Measurements from ENCODE around the gene LCMT1. TPM values are rescaled to one million over a fixed set of nuclear protein-coding genes. Genes with fewer than 3 reads are reported as not detected.
"Not testable (repeated sequence)": the region's sequence is repeated elsewhere in the genome, so short reads cannot be mapped to it uniquely, and the experiment has no call there.

The LCMT1 gene
- polyA plus RNA-seq: 100 to 1,000 TPM in 1 of 4 donors, 10 to 100 TPM in 3; 27.0 to 105 (median 31.9) TPM
- long read RNA-seq, donor 1: 0 reads
- long read RNA-seq, donor 2, transcript LCMT1-209 (2 exons, 517 nt): major isoform, 12 of 25 reads
- long read RNA-seq, donor 2, transcript LCMT1-203 (11 exons, 1,368 nt): minor isoform, 7 of 25 reads
- long read RNA-seq, donor 2, partial matches to known transcripts: 6 of 25 reads
- long read RNA-seq, donor 2, other reads (novel, unspliced or antisense): 0 of 25 reads
- long read RNA-seq, donor 3, transcript LCMT1-203 (11 exons, 1,368 nt): minor isoform, 9 of 35 reads
- long read RNA-seq, donor 3, transcript LCMT1-209 (2 exons, 517 nt): major isoform, 20 of 35 reads
- long read RNA-seq, donor 3, partial matches to known transcripts: 5 of 35 reads
- long read RNA-seq, donor 3, other reads (novel, unspliced or antisense): 0 of 35 reads
- long read RNA-seq, donor 4, partial matches to known transcripts: 0 of 3 reads
- long read RNA-seq, donor 4, other reads (novel, unspliced or antisense): 0 of 3 reads
- long read RNA-seq, donor 5, transcript LCMT1-209 (2 exons, 517 nt): major isoform, 8 of 10 reads
- long read RNA-seq, donor 5, partial matches to known transcripts: 0 of 10 reads
- long read RNA-seq, donor 5, other reads (novel, unspliced or antisense): 0 of 10 reads
- long read RNA-seq, donor 6, transcript LCMT1-203 (11 exons, 1,368 nt): minor isoform, 13 of 50 reads
- long read RNA-seq, donor 6, transcript LCMT1-209 (2 exons, 517 nt): major isoform, 28 of 50 reads
- long read RNA-seq, donor 6, partial matches to known transcripts: 7 of 50 reads
- long read RNA-seq, donor 6, other reads (novel, unspliced or antisense): 0 of 50 reads
- long read RNA-seq, donor 7, transcript LCMT1-203 (11 exons, 1,368 nt): major isoform, 14 of 42 reads
- long read RNA-seq, donor 7, partial matches to known transcripts: 16 of 42 reads
- long read RNA-seq, donor 7, other reads (novel, unspliced or antisense): 5 of 42 reads
- long read RNA-seq, donor 8, partial matches to known transcripts: 0 of 4 reads
- long read RNA-seq, donor 8, other reads (novel, unspliced or antisense): 0 of 4 reads
- long read RNA-seq, donor 9, transcript LCMT1-209 (2 exons, 517 nt): major isoform, 7 of 9 reads
- long read RNA-seq, donor 9, partial matches to known transcripts: 0 of 9 reads
- long read RNA-seq, donor 9, other reads (novel, unspliced or antisense): 0 of 9 reads
- long read RNA-seq, donor 10, transcript LCMT1-203 (11 exons, 1,368 nt): minor isoform, 14 of 44 reads
- long read RNA-seq, donor 10, transcript LCMT1-209 (2 exons, 517 nt): major isoform, 22 of 44 reads
- long read RNA-seq, donor 10, partial matches to known transcripts: 6 of 44 reads
- long read RNA-seq, donor 10, other reads (novel, unspliced or antisense): 0 of 44 reads

DNA sequence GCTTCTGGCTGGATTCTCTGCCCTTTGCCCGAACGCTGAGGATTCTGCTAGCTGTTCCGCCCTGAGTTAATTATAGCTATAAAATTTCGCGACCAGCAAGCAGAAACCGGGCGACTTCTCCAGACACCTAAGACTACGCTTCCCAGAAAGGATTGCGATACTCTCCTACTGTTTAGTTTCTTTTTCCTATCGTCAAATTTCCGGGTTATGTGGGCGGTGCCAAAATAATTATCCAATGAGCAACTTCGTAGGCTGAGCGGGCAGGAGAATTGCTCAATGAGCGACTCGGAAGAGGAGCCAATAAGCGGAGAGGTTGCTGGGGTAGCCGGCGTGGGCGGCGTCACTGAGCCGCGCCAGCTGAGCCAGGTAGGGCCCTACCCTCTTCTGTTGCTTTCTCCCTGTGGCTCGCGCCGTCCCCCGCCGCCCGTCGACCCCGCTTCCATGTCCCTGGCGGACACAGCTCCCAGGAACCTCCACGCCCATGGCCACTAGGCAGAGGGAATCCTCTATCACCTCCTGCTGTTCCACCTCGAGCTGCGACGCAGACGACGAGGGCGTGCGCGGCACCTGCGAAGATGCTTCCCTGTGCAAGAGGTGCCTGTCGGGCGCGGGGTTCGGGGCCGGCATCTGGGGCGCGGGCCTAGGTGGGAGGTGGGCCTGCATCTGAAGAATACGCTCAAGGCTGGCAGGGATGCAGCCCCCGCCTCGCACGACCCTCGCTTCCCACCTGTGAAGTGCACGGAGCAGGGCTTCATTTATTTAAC lies at the start of gene LCMT1:
Gene LCMT1, plus strand, starts transcription at position 340 of the 764 bp plus-strand sequence. Its CDS starts 142 bp downstream, at position 482.
- 0% methylated on average over 54 to 55 of the region's 55 CpGs for WGBS, 3 donors
- FAIRE-seq: no peak
- peaks cover 0 to 9% (median 0%) of the 10 kb centered on the region in 3 donors for H3K36me3 ChIP-seq (ENCODE audit: control insufficient read depth in 3 of 3, insufficient read depth in 2 of 3, low read depth in 1 of 3, low read length in 3 of 3)

DNA sequence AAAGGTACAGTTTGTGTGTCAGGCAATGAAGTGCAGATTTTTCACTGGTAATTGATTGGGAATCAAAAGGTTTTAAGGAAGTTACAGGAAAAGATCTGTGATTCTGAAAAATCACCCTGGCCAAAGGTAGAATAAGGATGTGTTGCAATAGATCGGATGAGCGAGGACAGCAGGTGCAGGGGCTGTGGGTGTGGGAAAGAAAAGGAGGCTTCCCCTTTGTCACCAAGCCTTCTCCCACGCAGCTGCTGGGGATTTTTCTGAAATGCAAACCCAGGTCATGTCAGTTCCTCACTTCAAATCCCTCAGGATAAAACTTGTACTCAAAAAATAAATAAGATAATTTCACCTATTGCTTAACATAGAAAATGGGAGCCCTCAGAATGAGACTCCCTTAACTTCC lies 48.4 kb upstream of the LCMT1 start:
- H3K27ac ChIP-seq (ENCODE audit: low read depth in 1 of 3, low read length in 2 of 3): no peak overlapping the region
- no peak overlapping the region for H3K4me3 ChIP-seq (ENCODE audit: low read depth in 1 of 3, low read length in 3 of 3)
- H3K9me3 ChIP-seq (ENCODE audit: control insufficient read depth in 2 of 2, insufficient read depth in 1 of 2, low read depth in 1 of 2, low read length in 1 of 2): no peaks in the 10 kb centered on the region
- H3K4me1 ChIP-seq (ENCODE audit: control insufficient read depth in 3 of 3, insufficient read depth in 2 of 3, low read depth in 1 of 3, low read length in 2 of 3): peaks cover 0 to 5% (median 5%) of the 10 kb centered on the region in 3 donors
- 7 to 52% (median 23%) methylated on average over 3 of the region's 3 CpGs for WGBS, 3 donors
- no peaks in the 10 kb centered on the region for H3K27me3 ChIP-seq (ENCODE audit: control insufficient read depth in 3 of 3, insufficient read depth in 3 of 3, low read length in 3 of 3)
- DNase-seq (no peak), FAIRE-seq (no peak)
- H3K36me3 ChIP-seq (ENCODE audit: control insufficient read depth in 3 of 3, insufficient read depth in 2 of 3, low read depth in 1 of 3, low read length in 3 of 3): no peaks in the 10 kb centered on the region

More for the DNA sequence above, at the start of gene LCMT1:
- no peaks in the 10 kb centered on the region for H3K27me3 ChIP-seq (ENCODE audit: control insufficient read depth in 3 of 3, insufficient read depth in 3 of 3, low read length in 3 of 3)
- H3K9me3 ChIP-seq (ENCODE audit: control insufficient read depth in 2 of 2, insufficient read depth in 1 of 2, low read depth in 1 of 2, low read length in 1 of 2): no peaks in the 10 kb centered on the region
- peaks cover 0 to 23% (median 12%) of the 10 kb centered on the region in 3 donors for H3K4me1 ChIP-seq (ENCODE audit: control insufficient read depth in 3 of 3, insufficient read depth in 2 of 3, low read depth in 1 of 3, low read length in 2 of 3)
- H3K27ac ChIP-seq (ENCODE audit: low read depth in 1 of 3, low read length in 2 of 3): peak within 1 kb of the TSS; percentile 84 to 91 (median 88)
- H3K4me3 ChIP-seq (ENCODE audit: low read depth in 1 of 3, low read length in 3 of 3): peak within 1 kb of the TSS; percentile 54 to 70 (median 65)
- peak; percentile 99 to 100 for DNase-seq

DNA sequence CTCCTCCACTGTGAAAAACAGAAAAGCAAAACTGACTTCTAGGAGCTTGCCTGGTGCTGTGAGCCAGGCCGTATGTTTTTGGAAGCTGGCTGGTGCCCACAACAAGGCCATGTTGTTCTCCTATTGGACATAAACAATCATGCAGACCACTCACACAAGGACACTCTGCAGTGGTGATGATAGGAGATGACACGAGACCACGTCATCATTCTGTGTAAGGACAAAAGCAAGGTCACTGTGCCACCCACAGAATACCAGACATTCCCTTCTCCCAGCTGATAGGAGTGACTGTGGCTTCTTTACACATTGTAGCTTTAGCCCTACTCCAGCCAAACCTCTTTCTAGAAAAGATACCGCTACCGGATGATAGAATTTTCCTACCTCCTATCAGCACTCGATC lies 47.7 kb upstream of the LCMT1 start:
- Histone ChIP-seq H3K27me3 (ENCODE audit: control insufficient read depth in 3 of 3, insufficient read depth in 3 of 3, low read length in 3 of 3) (no peaks in the 10 kb centered on the region), H3K27ac (ENCODE audit: low read depth in 1 of 3, low read length in 2 of 3) (no peak overlapping the region), H3K4me1 (ENCODE audit: control insufficient read depth in 3 of 3, insufficient read depth in 2 of 3, low read depth in 1 of 3, low read length in 2 of 3) (peaks cover 0 to 5% (median 5%) of the 10 kb centered on the region in 3 donors), H3K4me3 (ENCODE audit: low read depth in 1 of 3, low read length in 3 of 3) (no peak overlapping the region), H3K36me3 (ENCODE audit: control insufficient read depth in 3 of 3, insufficient read depth in 2 of 3, low read depth in 1 of 3, low read length in 3 of 3) (no peaks in the 10 kb centered on the region), H3K9me3 (ENCODE audit: control insufficient read depth in 2 of 2, insufficient read depth in 1 of 2, low read depth in 1 of 2, low read length in 1 of 2) (no peaks in the 10 kb centered on the region)
- DNase-seq: no peak
- no peak for FAIRE-seq
- 83 to 85% (median 84%) methylated on average over 6 of the region's 6 CpGs for WGBS, 3 donors

DNA sequence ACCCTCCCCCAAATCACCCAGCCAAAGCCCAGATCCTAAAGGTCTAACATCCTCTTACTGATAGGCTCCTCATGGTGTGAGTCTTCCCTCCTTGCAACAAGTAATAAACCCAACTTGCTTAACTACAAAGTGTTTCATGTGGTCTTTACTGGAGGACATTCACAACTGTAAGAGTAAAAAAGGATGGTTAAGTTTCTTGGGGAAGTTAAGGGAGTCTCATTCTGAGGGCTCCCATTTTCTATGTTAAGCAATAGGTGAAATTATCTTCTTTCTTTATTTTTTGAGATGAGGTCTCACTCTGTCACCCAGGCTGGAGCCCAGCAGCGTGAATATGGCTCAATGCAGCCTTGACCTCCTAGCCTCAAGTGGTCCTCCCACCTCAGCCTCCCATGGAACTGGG lies 47.3 kb upstream of the LCMT1 start:
- H3K27me3 ChIP-seq (ENCODE audit: control insufficient read depth in 3 of 3, insufficient read depth in 3 of 3, low read length in 3 of 3); FAIRE-seq; DNase-seq; H3K4me1 ChIP-seq (ENCODE audit: control insufficient read depth in 3 of 3, insufficient read depth in 2 of 3, low read depth in 1 of 3, low read length in 2 of 3); H3K4me3 ChIP-seq (ENCODE audit: low read depth in 1 of 3, low read length in 3 of 3); H3K27ac ChIP-seq (ENCODE audit: low read depth in 1 of 3, low read length in 2 of 3); H3K36me3 ChIP-seq (ENCODE audit: control insufficient read depth in 3 of 3, insufficient read depth in 2 of 3, low read depth in 1 of 3, low read length in 3 of 3); H3K9me3 ChIP-seq (ENCODE audit: control insufficient read depth in 2 of 2, insufficient read depth in 1 of 2, low read depth in 1 of 2, low read length in 1 of 2): not testable (repeated sequence)
- 77 to 88% (median 81%) methylated on average over 1 of the region's 1 CpG for WGBS, 3 donors

DNA sequence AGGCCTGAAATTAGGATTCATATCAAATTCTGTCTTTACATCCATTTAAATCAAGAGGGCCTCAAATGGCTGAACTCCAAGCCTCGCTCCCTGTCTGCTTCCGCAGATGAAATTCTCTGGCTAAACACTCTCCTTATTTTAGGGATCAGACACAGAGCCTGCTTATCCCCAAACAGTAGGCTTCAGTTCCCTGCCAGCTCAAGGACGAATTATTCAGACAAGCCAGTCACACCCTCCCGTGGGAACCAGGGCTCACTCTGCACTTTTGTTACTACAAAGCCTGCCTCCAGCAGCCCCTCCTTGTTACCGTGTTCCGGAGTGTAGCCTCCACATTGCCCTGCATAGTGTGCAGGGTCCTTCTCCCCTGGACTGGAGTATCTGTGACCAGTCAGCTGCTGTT lies 46.6 kb upstream of the LCMT1 start:
- H3K4me3 ChIP-seq (ENCODE audit: low read depth in 1 of 3, low read length in 3 of 3): no peak overlapping the region
- FAIRE-seq: no peak
- no peak for DNase-seq
- no peaks in the 10 kb centered on the region for H3K9me3 ChIP-seq (ENCODE audit: control insufficient read depth in 2 of 2, insufficient read depth in 1 of 2, low read depth in 1 of 2, low read length in 1 of 2)
- 66 to 74% (median 70%) methylated on average over 6 of the region's 6 CpGs for WGBS, 3 donors
- H3K27me3 ChIP-seq (ENCODE audit: control insufficient read depth in 3 of 3, insufficient read depth in 3 of 3, low read length in 3 of 3): no peaks in the 10 kb centered on the region
- H3K27ac ChIP-seq (ENCODE audit: low read depth in 1 of 3, low read length in 2 of 3): no peak overlapping the region
- no peaks in the 10 kb centered on the region for H3K36me3 ChIP-seq (ENCODE audit: control insufficient read depth in 3 of 3, insufficient read depth in 2 of 3, low read depth in 1 of 3, low read length in 3 of 3)
- H3K4me1 ChIP-seq (ENCODE audit: control insufficient read depth in 3 of 3, insufficient read depth in 2 of 3, low read depth in 1 of 3, low read length in 2 of 3): peaks cover 0 to 5% (median 5%) of the 10 kb centered on the region in 3 donors

DNA sequence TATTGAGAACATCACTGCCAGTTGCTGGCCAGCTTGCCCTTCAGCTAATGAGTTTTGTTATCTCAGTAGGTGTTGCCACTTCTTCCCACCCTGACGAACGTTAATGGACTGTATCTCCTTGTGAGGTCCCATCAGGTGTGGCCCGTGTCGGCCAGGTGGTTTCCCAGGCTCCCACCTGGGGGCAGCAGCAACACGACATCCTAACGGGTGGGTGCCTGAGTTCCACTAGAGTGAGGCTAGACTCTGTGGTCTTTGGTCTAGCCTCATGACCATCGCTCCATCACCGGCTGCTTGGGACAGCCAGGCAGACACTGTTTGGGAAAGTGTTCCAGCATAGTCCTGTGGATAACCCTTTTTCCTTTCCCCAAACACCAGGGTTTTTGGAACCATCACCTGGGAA lies 45.6 kb upstream of the LCMT1 start:
- WGBS, 3 donors: 41 to 77% (median 55%) methylated on average over 8 of the region's 8 CpGs
- Histone ChIP-seq H3K36me3 (ENCODE audit: control insufficient read depth in 3 of 3, insufficient read depth in 2 of 3, low read depth in 1 of 3, low read length in 3 of 3) (no peaks in the 10 kb centered on the region), H3K27ac (ENCODE audit: low read depth in 1 of 3, low read length in 2 of 3) (peak overlapping the region in 2 of 3 donors; percentile 69 to 88), H3K27me3 (ENCODE audit: control insufficient read depth in 3 of 3, insufficient read depth in 3 of 3, low read length in 3 of 3) (no peaks in the 10 kb centered on the region), H3K4me3 (ENCODE audit: low read depth in 1 of 3, low read length in 3 of 3) (no peak overlapping the region), H3K4me1 (ENCODE audit: control insufficient read depth in 3 of 3, insufficient read depth in 2 of 3, low read depth in 1 of 3, low read length in 2 of 3) (peaks cover 0 to 5% (median 5%) of the 10 kb centered on the region in 3 donors), H3K9me3 (ENCODE audit: control insufficient read depth in 2 of 2, insufficient read depth in 1 of 2, low read depth in 1 of 2, low read length in 1 of 2) (no peaks in the 10 kb centered on the region)
- FAIRE-seq: no peak
- DNase-seq: peak; percentile 16 to 52

DNA sequence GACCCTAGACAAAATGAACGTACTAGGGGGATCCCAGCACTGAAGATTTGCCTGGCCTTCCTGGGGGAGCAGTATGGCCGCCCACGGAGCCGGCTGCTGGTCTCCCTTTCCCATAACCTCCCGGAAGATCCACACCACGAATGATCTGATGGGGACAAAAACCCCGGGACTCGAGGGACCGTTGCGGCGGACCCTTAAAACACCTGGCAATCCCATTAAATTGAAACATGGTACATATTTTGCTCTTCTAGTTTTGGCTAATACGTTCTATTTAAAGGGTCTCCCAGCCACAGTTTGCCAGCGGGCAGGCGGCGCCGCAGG lies 45.2 kb upstream of the LCMT1 start:
- no peaks in the 10 kb centered on the region for H3K36me3 ChIP-seq (ENCODE audit: control insufficient read depth in 3 of 3, insufficient read depth in 2 of 3, low read depth in 1 of 3, low read length in 3 of 3)
- DNase-seq: peak in 1 of 2 donors; percentile 19
- 31 to 37% (median 32%) methylated on average over 15 to 16 of the region's 16 CpGs for WGBS, 3 donors
- peaks cover 0 to 5% (median 5%) of the 10 kb centered on the region in 3 donors for H3K4me1 ChIP-seq (ENCODE audit: control insufficient read depth in 3 of 3, insufficient read depth in 2 of 3, low read depth in 1 of 3, low read length in 2 of 3)
- no peaks in the 10 kb centered on the region for H3K27me3 ChIP-seq (ENCODE audit: control insufficient read depth in 3 of 3, insufficient read depth in 3 of 3, low read length in 3 of 3)
- H3K9me3 ChIP-seq (ENCODE audit: control insufficient read depth in 2 of 2, insufficient read depth in 1 of 2, low read depth in 1 of 2, low read length in 1 of 2): no peaks in the 10 kb centered on the region
- H3K4me3 ChIP-seq (ENCODE audit: low read depth in 1 of 3, low read length in 3 of 3): peak overlapping the region in 2 of 3 donors; percentile 73 to 80
- H3K27ac ChIP-seq (ENCODE audit: low read depth in 1 of 3, low read length in 2 of 3): peak overlapping the region; percentile 27 to 88 (median 69)
- no peak for FAIRE-seq
